Upper lobe of left lung (tissue), 6 donors: ENCODE results near the gene ACSL5. TPM values are rescaled to one million over a fixed set of nuclear protein-coding genes. Genes with fewer than 3 reads are reported as not detected.
"Not testable (repeated sequence)": the region's sequence is repeated elsewhere in the genome, so short reads cannot be mapped to it uniquely, and the experiment has no call there.

Experiments
- ATAC-seq, 2 donors: fragments of 200-7000 bp; cut with Tn5 transposase; one replicate each; pipeline ENCODE4 v1.9.1; 2022; ENCODE audit warnings: mild to moderate bottlenecking in 2 of 2, moderate library complexity in 2 of 2; ENCODE audit not compliant: low FRiP score in 2 of 2
- DNase-seq, 2 donors: peaks; one replicate each; pipeline ENCODE4 v3.0.0-alpha.2; 2019 to 2020
- H3K27ac ChIP-seq, 4 donors: fragments of 200-600 bp; sonication (generic); one replicate each; pipeline ENCODE4 v1.5.1; 2016 to 2019
- H3K27me3 ChIP-seq, 4 donors: fragments of 200-600 bp; sonication (generic); one replicate each; pipeline ENCODE4 v1.5.1; 2017 to 2019
- H3K36me3 ChIP-seq, 4 donors: fragments of 200-600 bp; sonication (generic); one replicate each; pipeline ENCODE4 v1.5.1; 2016 to 2019
- H3K4me1 ChIP-seq, 4 donors: fragments of 200-600 bp; sonication (generic); one replicate each; pipeline ENCODE4 v1.5.1; 2018 to 2019
- H3K4me3 ChIP-seq, 4 donors: fragments of 200-600 bp; sonication (generic); one replicate each; pipeline ENCODE4 v1.5.1; 2017 to 2019; ENCODE audit warnings: mild to moderate bottlenecking in 2 of 4, moderate library complexity in 1 of 4
- H3K9me3 ChIP-seq, 4 donors: fragments of 200-600 bp; sonication (generic); one replicate each; pipeline ENCODE4 v1.5.1; 2018 to 2019
- EP300 ChIP-seq, 4 donors: sonication (generic); formaldehyde crosslinking; IDR thresholded peaks; one replicate each; pipeline ENCODE4 v1.5.1; 2017; ENCODE audit warnings: antibody characterized with exemption in 4 of 4, control low read depth in 2 of 4
- POLR2A ChIP-seq, 4 donors: fragments of 450-650 bp; IDR thresholded peaks; one replicate each; pipeline ENCODE4 v1.5.1; 2016 to 2017; ENCODE audit warnings: antibody characterized with exemption in 4 of 4, mild to moderate bottlenecking in 2 of 4
- POLR2AphosphoS5 ChIP-seq, 2 donors: sonication (generic); formaldehyde crosslinking; IDR thresholded peaks; one replicate each; pipeline ENCODE4 v1.5.1; 2017; ENCODE audit warnings: antibody characterized with exemption in 2 of 2
- WGBS, 2 donors: methylation state at CpG; one replicate each; pipeline ENCODE4 v1.1.5; 2017 to 2018; 5-methylcytosine and 5-hydroxymethylcytosine counted together
- total RNA-seq, 6 donors: library from RNA; depleted of rRNA in 4 of 6; stranded (reverse); fragments of >200 nt in 4 of 6; gene quantifications; one replicate each; pipeline versions ENCODE4 v1.1.0 to v1.2.1, GENCODE V29; 2016 to 2021
- TF ChIP-seq, protein P1 (sequence below), 6 experiments: fragments of 450-650 bp in 4 of 6; fragments of 200-600 bp in 2 of 6; sonication (generic) in 2 of 6; IDR thresholded peaks; one replicate each; pipeline ENCODE4 v1.5.1; 2016 to 2019; ENCODE audit warnings: antibody characterized with exemption in 6 of 6
- donor health status: DM: no; HTN: no; CAD: no; lungs with moderate emphysema.
- donor health status: DM: no; HTN: yes; CAD: no; lungs with severe emphysema.

The ACSL5 gene
- total RNA-seq, 6 donors from 2014 or later: 33.2 to 73.0 (median 62.0) TPM

DNA sequence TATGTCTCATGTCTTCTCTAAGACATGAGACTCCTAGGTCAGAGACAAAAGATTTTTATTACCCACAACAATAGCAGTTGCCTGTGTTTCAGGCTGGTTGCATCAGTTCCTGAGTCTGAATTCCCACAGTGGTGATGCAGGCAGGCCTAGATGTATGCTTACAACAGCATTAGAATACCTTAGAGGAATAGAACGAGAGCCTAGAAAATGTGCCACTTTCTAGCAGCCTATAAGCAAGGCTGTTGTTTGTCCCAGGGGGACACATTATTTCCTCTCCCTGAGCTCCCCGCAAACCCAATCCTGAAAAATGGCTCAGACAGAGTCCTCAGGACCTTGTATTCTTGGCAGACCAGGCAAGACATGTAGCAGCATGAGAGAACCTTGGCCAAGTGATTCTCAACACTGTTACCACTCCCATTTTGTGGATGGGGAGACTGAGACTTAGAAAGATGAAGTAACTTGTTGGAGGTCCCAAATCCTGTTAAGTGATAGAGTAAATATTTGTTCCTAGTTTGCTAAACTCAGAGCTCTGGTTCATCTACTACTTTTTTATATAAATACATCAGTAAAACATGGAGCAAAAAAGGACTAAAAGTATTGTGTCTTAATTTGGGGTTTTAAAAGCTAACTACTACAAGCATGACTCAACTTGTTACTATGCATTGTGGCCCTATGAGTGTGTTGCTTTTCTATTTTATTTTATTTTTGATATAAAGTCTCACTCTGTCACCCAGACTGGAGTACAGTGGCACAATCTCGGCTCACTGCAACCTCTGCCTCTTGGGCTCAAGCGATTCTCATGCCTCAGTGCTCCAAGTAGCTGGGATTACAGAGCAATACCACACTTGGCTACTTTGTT, 87.3 kb downstream of the ACSL5 start:
- Histone ChIP-seq H3K27me3 (no peaks in the 10 kb centered on the region), H3K9me3 (no peaks in the 10 kb centered on the region), H3K27ac (no peak overlapping the region), H3K4me3 (no peak overlapping the region), H3K4me1 (no peaks in the 10 kb centered on the region), H3K36me3 (peaks cover 4 to 41% (median 20%) of the 10 kb centered on the region in 4 donors)
- ATAC-seq (no peak), DNase-seq (no peak)
- 96 to 99% methylated on average over 4 of the region's 4 CpGs for WGBS, 2 donors
- TF ChIP-seq POLR2AphosphoS5 (IDR thresholded peaks at IDR 0.05): no peak
- no peak for TF ChIP-seq EP300 (IDR thresholded peaks at IDR 0.05)
- no peak for TF ChIP-seq POLR2A (IDR thresholded peaks at IDR 0.05)
- TF ChIP-seq, protein P1, sequence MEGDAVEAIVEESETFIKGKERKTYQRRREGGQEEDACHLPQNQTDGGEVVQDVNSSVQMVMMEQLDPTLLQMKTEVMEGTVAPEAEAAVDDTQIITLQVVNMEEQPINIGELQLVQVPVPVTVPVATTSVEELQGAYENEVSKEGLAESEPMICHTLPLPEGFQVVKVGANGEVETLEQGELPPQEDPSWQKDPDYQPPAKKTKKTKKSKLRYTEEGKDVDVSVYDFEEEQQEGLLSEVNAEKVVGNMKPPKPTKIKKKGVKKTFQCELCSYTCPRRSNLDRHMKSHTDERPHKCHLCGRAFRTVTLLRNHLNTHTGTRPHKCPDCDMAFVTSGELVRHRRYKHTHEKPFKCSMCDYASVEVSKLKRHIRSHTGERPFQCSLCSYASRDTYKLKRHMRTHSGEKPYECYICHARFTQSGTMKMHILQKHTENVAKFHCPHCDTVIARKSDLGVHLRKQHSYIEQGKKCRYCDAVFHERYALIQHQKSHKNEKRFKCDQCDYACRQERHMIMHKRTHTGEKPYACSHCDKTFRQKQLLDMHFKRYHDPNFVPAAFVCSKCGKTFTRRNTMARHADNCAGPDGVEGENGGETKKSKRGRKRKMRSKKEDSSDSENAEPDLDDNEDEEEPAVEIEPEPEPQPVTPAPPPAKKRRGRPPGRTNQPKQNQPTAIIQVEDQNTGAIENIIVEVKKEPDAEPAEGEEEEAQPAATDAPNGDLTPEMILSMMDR (IDR thresholded peaks at IDR 0.05): no peak

DNA sequence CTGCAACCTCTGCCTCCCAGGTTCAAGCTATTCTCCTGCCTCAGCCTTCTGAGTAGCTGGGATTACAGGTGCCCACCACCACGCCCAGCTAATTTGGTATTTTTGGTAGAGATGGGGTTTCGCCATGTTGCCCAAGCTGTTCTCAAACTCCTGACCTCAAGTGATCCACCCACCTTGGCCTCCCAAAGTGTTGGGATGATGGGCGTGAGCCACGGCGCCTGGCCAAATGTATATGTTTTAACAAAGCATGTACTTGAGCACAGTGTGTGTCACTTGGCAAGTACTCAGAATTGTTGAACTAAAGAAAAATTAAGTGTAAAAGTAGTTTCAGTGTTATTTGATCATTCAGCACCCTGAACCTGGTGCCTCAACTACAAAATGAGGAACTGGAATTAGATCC, 90.2 kb downstream of the ACSL5 start:
- not testable (repeated sequence) for ATAC-seq, H3K9me3 ChIP-seq, H3K27me3 ChIP-seq, H3K27ac ChIP-seq, H3K4me1 ChIP-seq, H3K4me3 ChIP-seq
- peak in 1 of 2 donors; percentile 5 for DNase-seq
- WGBS, 2 donors: 89 to 97% methylated on average over 5 of the region's 5 CpGs
- H3K36me3 ChIP-seq: peaks cover 4 to 54% (median 23%) of the 10 kb centered on the region in 4 donors

DNA sequence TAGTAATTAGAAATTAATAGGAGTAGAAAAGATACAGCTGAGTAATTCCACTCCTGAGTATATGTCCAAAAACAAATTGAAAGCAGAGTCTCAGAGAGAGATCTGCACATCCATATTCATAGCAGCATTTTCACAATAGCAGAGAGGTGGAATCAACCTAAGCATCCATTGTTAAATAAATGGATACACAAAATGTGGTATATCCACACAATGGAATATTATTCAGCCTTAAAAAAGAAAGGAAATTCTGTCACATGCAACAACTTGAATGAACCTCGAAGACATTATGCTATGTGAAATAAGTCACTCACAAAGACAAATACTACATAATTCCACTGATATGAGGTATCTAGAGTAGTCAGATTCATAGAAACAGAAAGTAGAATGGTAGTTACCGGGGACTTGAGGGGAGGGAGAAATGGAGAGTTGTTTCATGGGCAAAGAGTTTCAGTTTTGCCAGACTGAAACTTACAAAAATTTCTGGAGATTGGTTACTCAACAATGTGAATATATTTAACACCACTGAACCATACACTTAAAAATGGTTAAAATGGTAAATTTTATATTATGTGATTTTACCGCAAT, 91.5 kb downstream of the ACSL5 start:
- peaks cover 4 to 54% (median 23%) of the 10 kb centered on the region in 4 donors for H3K36me3 ChIP-seq
- H3K27ac ChIP-seq: no peak overlapping the region
- H3K4me1 ChIP-seq: no peaks in the 10 kb centered on the region

DNA sequence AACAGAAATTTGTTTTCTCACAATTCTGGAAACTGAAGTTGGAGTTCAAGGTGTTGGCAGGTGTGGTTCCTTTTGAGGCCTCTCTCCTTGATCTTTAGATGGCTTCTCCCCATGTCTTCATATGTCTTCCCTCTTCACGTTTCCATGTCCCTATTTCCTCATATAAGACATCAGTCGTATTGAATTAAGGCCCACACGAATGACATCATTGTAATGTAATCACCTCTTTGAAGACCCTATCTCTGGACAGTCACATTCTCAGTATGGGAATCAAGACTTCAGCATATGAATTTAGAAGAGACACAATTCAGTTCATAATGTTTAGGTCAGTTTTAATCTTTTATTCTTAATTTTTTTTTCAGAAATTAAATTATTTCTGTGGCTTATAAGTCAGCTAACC, 92.9 kb downstream of the ACSL5 start:
- Histone ChIP-seq H3K4me3 (no peak overlapping the region), H3K27ac (no peak overlapping the region), H3K27me3 (no peaks in the 10 kb centered on the region), H3K4me1 (no peaks in the 10 kb centered on the region), H3K9me3 (no peaks in the 10 kb centered on the region), H3K36me3 (peaks cover 4 to 42% (median 18%) of the 10 kb centered on the region in 4 donors)
- TF ChIP-seq POLR2A (IDR thresholded peaks at IDR 0.05) (no peak), EP300 (IDR thresholded peaks at IDR 0.05) (no peak), POLR2AphosphoS5 (IDR thresholded peaks at IDR 0.05) (no peak)
- TF ChIP-seq, protein P1 (IDR thresholded peaks at IDR 0.05): no peak
- WGBS, 2 donors: 88 to 90% methylated on average over 3 of the region's 3 CpGs
- ATAC-seq: no peak
- no peak for DNase-seq

More for the DNA sequence above, 91.5 kb downstream of the ACSL5 start:
- H3K4me3 ChIP-seq: no peak overlapping the region
- TF ChIP-seq POLR2AphosphoS5 (IDR thresholded peaks at IDR 0.05) (no peak), EP300 (IDR thresholded peaks at IDR 0.05) (no peak), POLR2A (IDR thresholded peaks at IDR 0.05) (no peak)
- TF ChIP-seq, protein P1 (IDR thresholded peaks at IDR 0.05): no peak
- H3K27me3 ChIP-seq: no peaks in the 10 kb centered on the region
- H3K9me3 ChIP-seq: no peaks in the 10 kb centered on the region
- DNase-seq (no peak), ATAC-seq (no peak)
- WGBS, 2 donors: 93 to 96% methylated on average over 3 of the region's 3 CpGs

DNA sequence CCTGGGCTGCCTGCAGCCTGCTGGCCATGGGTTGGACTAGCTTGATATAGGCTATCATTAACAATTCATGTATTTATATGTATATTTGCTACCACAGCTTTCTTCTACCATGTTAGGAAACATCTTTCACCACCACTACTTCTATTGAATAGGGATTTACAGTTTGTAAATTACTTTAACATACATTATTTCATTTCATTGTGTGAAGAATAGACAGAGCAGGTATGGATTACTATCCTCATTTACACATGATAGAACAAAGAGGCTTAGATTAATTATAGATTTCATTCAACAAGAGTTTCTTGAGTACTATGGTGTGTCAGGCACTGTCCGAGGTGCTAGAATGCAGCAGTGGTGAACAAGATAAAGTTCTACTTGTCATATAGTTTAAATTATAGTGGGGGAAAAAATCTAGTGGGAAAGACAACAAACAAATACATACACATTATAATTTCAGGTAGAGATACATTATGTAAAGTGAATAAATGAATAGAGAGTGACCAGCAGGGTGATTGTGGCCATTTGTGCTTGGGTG, 93.7 kb downstream of the ACSL5 start:
- H3K27ac ChIP-seq: no peak overlapping the region
- 86 to 96% methylated on average over 1 of the region's 1 CpG for WGBS, 2 donors
- H3K27me3 ChIP-seq: no peaks in the 10 kb centered on the region
- TF ChIP-seq POLR2A (IDR thresholded peaks at IDR 0.05) (no peak), EP300 (IDR thresholded peaks at IDR 0.05) (no peak), POLR2AphosphoS5 (IDR thresholded peaks at IDR 0.05) (no peak)
- TF ChIP-seq, protein P1 (IDR thresholded peaks at IDR 0.05): no peak
- H3K4me3 ChIP-seq: no peak overlapping the region
- no peaks in the 10 kb centered on the region for H3K4me1 ChIP-seq
- no peaks in the 10 kb centered on the region for H3K9me3 ChIP-seq
- ATAC-seq (no peak), DNase-seq (no peak)
- peaks cover 4 to 37% (median 15%) of the 10 kb centered on the region in 4 donors for H3K36me3 ChIP-seq
